D721Med (cell line): Measurements from ENCODE around the gene MON1A.

Experiments used
- DNase-seq: peaks from one replicate; pipeline ENCODE4 v3.0.0; 2011; ENCODE audit warnings: low spot score; ENCODE audit not compliant: insufficient read length
- FAIRE-seq: peaks from 2 replicates; lab custom pipeline; 2011; peaks lifted over from hg19 to GRCh38; lab: Jason Lieb, UNC
- CTCF ChIP-seq: IDR thresholded peaks from 2 replicates; pipeline ENCODE4 v1.5.1; 2012; ENCODE audit warnings: mild to moderate bottlenecking, control low read depth; ENCODE audit not compliant: insufficient read depth; ENCODE audit errors: missing control alignments

MON1A gene

GRCh38 chr3:49916686-49917085 is 12.9 kb downstream of the MON1A start:
- FAIRE-seq (no peak), DNase-seq (no peak)
- no peak for TF ChIP-seq CTCF

GRCh38 chr3:49914906-49915305 is 14.7 kb downstream of the MON1A start:
- DNase-seq (no peak), FAIRE-seq (peak; percentile 87)
- no peak for TF ChIP-seq CTCF

GRCh38 chr3:49912881-49913281 is 16.7 kb downstream of the MON1A start:
- no peak for FAIRE-seq
- DNase-seq = no peak

GRCh38 chr3:49911611-49912010 is 18.0 kb downstream of the MON1A start:
- DNase-seq (no peak), FAIRE-seq (no peak)
- TF ChIP-seq CTCF = no peak

More at GRCh38 chr3:49912881-49913281, 16.7 kb downstream of the MON1A start:
- TF ChIP-seq CTCF = no peak

- DNase-seq = no peak
- TF ChIP-seq CTCF = no peak
- no peak for FAIRE-seq
These were observed 18.5 kb downstream of the MON1A start for GRCh38 chr3:49911124-49911420.

- DNase-seq = no peak
- no peak for TF ChIP-seq CTCF
- no peak for FAIRE-seq
These were observed 19.0 kb downstream of the MON1A start for GRCh38 chr3:49910409-49911123.

- TF ChIP-seq CTCF = no peak
- DNase-seq (no peak), FAIRE-seq (no peak)
These were observed 21.0 kb downstream of the MON1A start for GRCh38 chr3:49908373-49909199.
